IMR-90 (cell line): Measurements from ENCODE around the gene ANKDD1A. TPM values are rescaled to one million over a fixed set of nuclear protein-coding genes. Genes with fewer than 3 reads are reported as not detected.

Experiments
- ATAC-seq: fragments of 200-7000 bp; cut with Tn5 transposase; 2 replicates; pipeline ENCODE4 v1.9.1; 2020; ENCODE audit warnings: low read depth, mild to moderate bottlenecking, moderate library complexity
- BruUV-seq: library from RNA; stranded (reverse); fragments of 400-500 nt; replicated peaks from 2 replicates; lab custom pipeline; 2021; lab: Mats Ljungman, UMichigan
- CTCF ChIA-PET: fragments of 300-600 bp; formaldehyde crosslinking; extraction: SDS; loops from one replicate; lab custom pipeline; 2021; ENCODE audit warnings: antibody characterized with exemption; lab: Yijun Ruan, JAX
- POLR2A ChIA-PET: fragments of 300-600 bp; sonication (Branson Sonifier 250); formaldehyde crosslinking; loops from one replicate; lab custom pipeline; 2022; ENCODE audit warnings: antibody characterized with exemption; ENCODE audit not compliant: unreplicated experiment; lab: Charles Lee
- DNase-seq: peaks from one replicate; pipeline ENCODE4 v3.0.0; 2013
- H2AFZ ChIP-seq: replicated peaks from 2 replicates; pipeline ENCODE3; 2013; ENCODE audit warnings: low read length, mild to moderate bottlenecking; ENCODE audit not compliant: poor library complexity
- H2AK5ac ChIP-seq: 2 replicates; pipeline ENCODE4 v1.6.1; 2013; ENCODE audit warnings: low read depth, low read length, inconsistent platforms
- H2AK9ac ChIP-seq: replicated peaks from 2 replicates; pipeline ENCODE3; 2013; ENCODE audit warnings: mild to moderate bottlenecking, low read depth, low read length, moderate library complexity; ENCODE audit not compliant: poor library complexity
- H2BK120ac ChIP-seq: 2 replicates; pipeline ENCODE4 v1.6.1; 2013; ENCODE audit warnings: low read depth, low read length, inconsistent platforms
- H2BK15ac ChIP-seq: 3 replicates; pipeline ENCODE4 v1.6.1; 2013; ENCODE audit warnings: low read depth, low read length, inconsistent platforms
- H2BK20ac ChIP-seq: 2 replicates; pipeline ENCODE4 v1.6.1; 2013; ENCODE audit warnings: low read depth, mild to moderate bottlenecking, inconsistent platforms, low read length, moderate library complexity
- H2BK5ac ChIP-seq: 2 replicates; pipeline ENCODE4 v1.6.1; 2013; ENCODE audit warnings: mild to moderate bottlenecking, low read depth, low read length, inconsistent platforms; ENCODE audit not compliant: poor library complexity, severe bottlenecking
- H3K14ac ChIP-seq: replicated peaks from 2 replicates; pipeline ENCODE4 v1.6.1; 2013; ENCODE audit warnings: low read depth, low read length, inconsistent platforms
- H3K18ac ChIP-seq: 2 replicates; pipeline ENCODE4 v1.6.1; 2013; ENCODE audit warnings: low read depth, low read length, control low read depth
- H3K23ac ChIP-seq: 2 replicates; pipeline ENCODE4 v1.6.1; 2013; ENCODE audit warnings: low read depth, low read length, inconsistent platforms
- H3K27ac ChIP-seq: 2 replicates; pipeline ENCODE4 v1.5.1; 2013; ENCODE audit warnings: mild to moderate bottlenecking, control low read depth, low read length; ENCODE audit not compliant: insufficient read depth
- H3K27me3 ChIP-seq: 2 replicates; pipeline ENCODE4 v1.6.1; 2013; ENCODE audit warnings: low read length; ENCODE audit not compliant: control insufficient read depth, insufficient read depth
- H3K36me3 ChIP-seq: 2 replicates; pipeline ENCODE4 v1.6.1; 2013; ENCODE audit warnings: low read length, mixed read lengths; ENCODE audit not compliant: control insufficient read depth, insufficient read depth
- H3K4ac ChIP-seq: 2 replicates; pipeline ENCODE4 v1.6.1; 2013; ENCODE audit warnings: low read depth, low read length, inconsistent platforms
- H3K4me1 ChIP-seq: 2 replicates; pipeline ENCODE4 v1.6.1; 2013; ENCODE audit warnings: low read length, mixed read lengths; ENCODE audit not compliant: control insufficient read depth, insufficient read depth
- H3K4me2 ChIP-seq: 2 replicates; pipeline ENCODE4 v1.6.1; 2013; ENCODE audit warnings: low read depth, mild to moderate bottlenecking, control low read depth, low read length, moderate library complexity
- H3K4me3 ChIP-seq: 2 replicates; pipeline ENCODE4 v1.5.1; 2013; ENCODE audit warnings: low read depth, mild to moderate bottlenecking, control low read depth, low read length, moderate library complexity; ENCODE audit not compliant: insufficient read depth
- H3K56ac ChIP-seq: 2 replicates; pipeline ENCODE4 v1.6.1; 2013; ENCODE audit warnings: low read length, inconsistent platforms; ENCODE audit not compliant: insufficient read depth; ENCODE audit errors: extremely low read depth
- H3K79me1 ChIP-seq, 2 experiments: 2 replicates each; pipeline ENCODE4 v1.6.1; 2013; ENCODE audit warnings: low read length in 2 of 2, inconsistent platforms in 1 of 2, low read depth in 1 of 2
- H3K9ac ChIP-seq: 2 replicates; pipeline ENCODE4 v1.6.1; 2013; ENCODE audit warnings: low read depth, low read length, control low read depth
- H3K9me1 ChIP-seq: 2 replicates; pipeline ENCODE4 v1.6.1; 2013; ENCODE audit warnings: low read length, inconsistent platforms; ENCODE audit not compliant: insufficient read depth
- H3K9me3 ChIP-seq: 2 replicates; pipeline ENCODE4 v1.6.1; 2013; ENCODE audit warnings: low read length; ENCODE audit not compliant: control insufficient read depth, insufficient read depth
- H4K20me1 ChIP-seq: 2 replicates; pipeline ENCODE4 v1.6.1; 2013; ENCODE audit warnings: low read length, inconsistent platforms; ENCODE audit not compliant: insufficient read depth
- H4K5ac ChIP-seq: 2 replicates; pipeline ENCODE4 v1.6.1; 2013; ENCODE audit warnings: mild to moderate bottlenecking, low read depth, low read length, control low read depth
- H4K8ac ChIP-seq, 2 experiments: 2 replicates each; pipeline ENCODE4 v1.6.1; 2013; ENCODE audit warnings: low read depth in 2 of 2, low read length in 2 of 2, control low read depth in 1 of 2, inconsistent platforms in 1 of 2
- H4K91ac ChIP-seq: 2 replicates; pipeline ENCODE4 v1.6.1; 2013; ENCODE audit warnings: low read depth, low read length, inconsistent platforms; ENCODE audit not compliant: insufficient read depth
- CEBPB ChIP-seq: IDR thresholded peaks from 2 replicates; pipeline ENCODE4 v1.6.1; 2012; ENCODE audit warnings: low read depth, low read length, improper control_type of control experiment
- MAFK ChIP-seq: IDR thresholded peaks from 2 replicates; pipeline ENCODE4 v1.6.1; 2012; ENCODE audit warnings: low read depth, low read length, improper control_type of control experiment
- MAZ ChIP-seq: IDR thresholded peaks from 2 replicates; pipeline ENCODE4 v1.6.1; 2012; ENCODE audit warnings: low read depth, mild to moderate bottlenecking, low read length, improper control_type of control experiment, moderate library complexity, borderline replicate concordance
- MXI1 ChIP-seq: IDR thresholded peaks from 2 replicates; pipeline ENCODE4 v1.6.1; 2012; ENCODE audit warnings: low read depth, mild to moderate bottlenecking, low read length, moderate library complexity, borderline replicate concordance
- NFE2L2 ChIP-seq: fragments of 150-350 bp; IDR thresholded peaks from 2 replicates; pipeline ENCODE4 v1.6.1; 2016; ENCODE audit warnings: low read depth, mild to moderate bottlenecking, low read length
- POLR2A ChIP-seq: IDR thresholded peaks from 2 replicates; pipeline ENCODE4 v1.6.1; 2012; ENCODE audit warnings: mild to moderate bottlenecking, low read depth, low read length
- RAD21 ChIP-seq: IDR thresholded peaks from 2 replicates; pipeline ENCODE4 v1.6.1; 2012; ENCODE audit warnings: low read length, improper control_type of control experiment
- RFX5 ChIP-seq: IDR thresholded peaks from 2 replicates; pipeline ENCODE4 v1.8.0; 2012; ENCODE audit warnings: low read depth, mild to moderate bottlenecking, low read length, moderate library complexity
- SMC3 ChIP-seq: fragments of 150-350 bp; IDR thresholded peaks from 2 replicates; pipeline ENCODE4 v1.6.1; 2016; ENCODE audit warnings: low read depth, mild to moderate bottlenecking, antibody characterized with exemption, low read length, moderate library complexity
- WGBS, 2 experiments: methylation state at CpG; one replicate each; pipeline versions ENCODE4 v1.1.5 to v1.1.7; 2013; ENCODE audit warnings: missing lambda C conversion rate in 2 of 2; ENCODE audit not compliant: insufficient read length in 1 of 2; ENCODE audit errors: extremely low coverage in 2 of 2; 5-methylcytosine and 5-hydroxymethylcytosine counted together
- dilution Hi-C: fragments of 300-500 bp; cut with HindIII; formaldehyde crosslinking; loops from one replicate; pipeline ENCODE4 v1.14.3; 2018; ENCODE audit warnings: low sequenced_read_pairs; ENCODE audit not compliant: unreplicated experiment
- in situ Hi-C: fragments of 300-500 bp; cut with MboI; formaldehyde crosslinking; loops from 3 replicates; pipeline ENCODE4 v1.14.3; 2019; ENCODE audit warnings: low sequenced_read_pairs, inconsistent platforms, mixed read lengths
- intact Hi-C: fragments of 100-400 bp; cut with micrococcal nuclease; formaldehyde crosslinking; loops from 2 replicates; pipeline ENCODE4 v1.10.0; 2022
- polyA plus RNA-seq, 3 experiments: library from polyadenylated mRNA; depleted of rRNA; stranded (reverse); fragments of >200 nt; gene quantifications; 2 replicates each; pipeline ENCODE4 v1.2.3, GENCODE V29; 2012; ENCODE audit warnings: low replicate concordance in 1 of 3
- total RNA-seq: library from RNA; depleted of rRNA; stranded (reverse); fragments of >200 nt; gene quantifications from 2 replicates; pipeline ENCODE4 v1.2.3, GENCODE V29; 2012
- TF ChIP-seq, protein P1 (sequence below): fragments of 150-350 bp; IDR thresholded peaks from 2 replicates; pipeline ENCODE4 v1.6.1; 2016; ENCODE audit warnings: low read depth, mild to moderate bottlenecking, low read length, moderate library complexity, borderline replicate concordance
- TF ChIP-seq, protein P2 (sequence below): fragments of 150-350 bp; IDR thresholded peaks from 2 replicates; pipeline ENCODE4 v1.6.1; 2017; ENCODE audit warnings: mild to moderate bottlenecking, antibody characterized with exemption, low read length, low read depth
- TF ChIP-seq, protein P3 (sequence below): conservative IDR thresholded peaks from 2 replicates; pipeline ENCODE4 v1.5.1; 2012; ENCODE audit warnings: mild to moderate bottlenecking, low read depth, low read length, improper control_type of control experiment

Gene ANKDD1A
- total and polyA plus RNA-seq, 2 of the 4 experiments (the other 2 are of a cell fraction) = 3.6 to 4.9 TPM

DNA sequence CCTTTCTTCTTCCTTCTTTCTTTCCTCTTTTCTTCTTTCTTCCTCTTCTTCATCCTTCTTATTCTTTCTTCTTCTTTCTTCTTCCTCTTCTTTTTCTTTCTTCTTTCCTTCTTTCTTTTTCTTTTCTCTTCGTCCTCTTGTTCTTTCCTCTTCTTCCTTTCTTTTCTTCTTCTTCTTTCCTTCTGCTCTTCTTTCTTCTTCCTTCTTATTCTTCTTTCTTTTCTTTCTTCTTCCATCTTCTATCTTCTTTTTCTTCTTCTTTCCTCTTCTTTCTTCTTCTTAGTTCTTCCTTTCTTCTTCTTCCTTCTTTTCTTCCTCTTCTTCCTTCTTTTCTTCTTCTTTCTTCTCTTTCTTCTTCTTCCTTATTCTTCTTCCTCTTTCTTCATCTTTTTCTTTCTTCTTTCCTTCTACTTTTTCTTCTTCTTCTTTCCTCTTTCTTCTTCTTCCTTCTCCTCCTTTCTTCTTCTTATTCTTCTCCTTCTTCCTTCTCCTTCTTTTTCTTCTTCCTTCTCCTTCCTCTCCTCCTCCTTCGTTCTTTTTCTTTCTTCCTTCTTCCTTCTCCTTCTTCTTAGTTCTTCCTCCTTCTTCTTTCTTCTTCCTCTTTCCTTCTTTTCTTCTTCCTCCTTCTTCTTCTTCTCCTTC, 40.2 kb downstream of the ANKDD1A start:
- no peak overlapping the region for H2AK9ac ChIP-seq
- ChIA-PET POLR2A (no interaction called here), CTCF (no interaction called here)
- in situ Hi-C loops = no loop called here
- H4K20me1 ChIP-seq = no peaks in the 10 kb centered on the region
- dilution Hi-C loops = no loop called here
- no peak overlapping the region for H4K5ac ChIP-seq
- no peak overlapping the region for H3K9ac ChIP-seq
- H2BK20ac ChIP-seq = no peak overlapping the region
- H3K23ac ChIP-seq = no peak overlapping the region
- H2BK5ac ChIP-seq = no peak overlapping the region
- H4K8ac ChIP-seq = no peak overlapping the region
- H3K14ac ChIP-seq = no peak overlapping the region
- H3K4me3 ChIP-seq = no peak overlapping the region
- 96% methylated on average over 2 of the region's 2 CpGs; no CpG with 5 or more reads in 1 of the 2 experiments for WGBS, 2 experiments
- H3K9me3 ChIP-seq = no peaks in the 10 kb centered on the region
- no peaks in the 10 kb centered on the region for H3K79me1 ChIP-seq
- no peak overlapping the region for H3K4ac ChIP-seq
- H4K91ac ChIP-seq = no peak overlapping the region
- peaks cover 4% of the 10 kb centered on the region for H3K9me1 ChIP-seq
- TF ChIP-seq RFX5 (no peak), CEBPB (no peak), MXI1 (no peak), POLR2A (no peak), NFE2L2 (no peak), RAD21 (no peak), MAZ (no peak), SMC3 (no peak), MAFK (no peak)
- TF ChIP-seq, protein P1, sequence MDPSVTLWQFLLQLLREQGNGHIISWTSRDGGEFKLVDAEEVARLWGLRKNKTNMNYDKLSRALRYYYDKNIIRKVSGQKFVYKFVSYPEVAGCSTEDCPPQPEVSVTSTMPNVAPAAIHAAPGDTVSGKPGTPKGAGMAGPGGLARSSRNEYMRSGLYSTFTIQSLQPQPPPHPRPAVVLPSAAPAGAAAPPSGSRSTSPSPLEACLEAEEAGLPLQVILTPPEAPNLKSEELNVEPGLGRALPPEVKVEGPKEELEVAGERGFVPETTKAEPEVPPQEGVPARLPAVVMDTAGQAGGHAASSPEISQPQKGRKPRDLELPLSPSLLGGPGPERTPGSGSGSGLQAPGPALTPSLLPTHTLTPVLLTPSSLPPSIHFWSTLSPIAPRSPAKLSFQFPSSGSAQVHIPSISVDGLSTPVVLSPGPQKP = no peak
- TF ChIP-seq, protein P2, sequence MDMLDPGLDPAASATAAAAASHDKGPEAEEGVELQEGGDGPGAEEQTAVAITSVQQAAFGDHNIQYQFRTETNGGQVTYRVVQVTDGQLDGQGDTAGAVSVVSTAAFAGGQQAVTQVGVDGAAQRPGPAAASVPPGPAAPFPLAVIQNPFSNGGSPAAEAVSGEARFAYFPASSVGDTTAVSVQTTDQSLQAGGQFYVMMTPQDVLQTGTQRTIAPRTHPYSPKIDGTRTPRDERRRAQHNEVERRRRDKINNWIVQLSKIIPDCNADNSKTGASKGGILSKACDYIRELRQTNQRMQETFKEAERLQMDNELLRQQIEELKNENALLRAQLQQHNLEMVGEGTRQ = no peak
- TF ChIP-seq, protein P3, sequence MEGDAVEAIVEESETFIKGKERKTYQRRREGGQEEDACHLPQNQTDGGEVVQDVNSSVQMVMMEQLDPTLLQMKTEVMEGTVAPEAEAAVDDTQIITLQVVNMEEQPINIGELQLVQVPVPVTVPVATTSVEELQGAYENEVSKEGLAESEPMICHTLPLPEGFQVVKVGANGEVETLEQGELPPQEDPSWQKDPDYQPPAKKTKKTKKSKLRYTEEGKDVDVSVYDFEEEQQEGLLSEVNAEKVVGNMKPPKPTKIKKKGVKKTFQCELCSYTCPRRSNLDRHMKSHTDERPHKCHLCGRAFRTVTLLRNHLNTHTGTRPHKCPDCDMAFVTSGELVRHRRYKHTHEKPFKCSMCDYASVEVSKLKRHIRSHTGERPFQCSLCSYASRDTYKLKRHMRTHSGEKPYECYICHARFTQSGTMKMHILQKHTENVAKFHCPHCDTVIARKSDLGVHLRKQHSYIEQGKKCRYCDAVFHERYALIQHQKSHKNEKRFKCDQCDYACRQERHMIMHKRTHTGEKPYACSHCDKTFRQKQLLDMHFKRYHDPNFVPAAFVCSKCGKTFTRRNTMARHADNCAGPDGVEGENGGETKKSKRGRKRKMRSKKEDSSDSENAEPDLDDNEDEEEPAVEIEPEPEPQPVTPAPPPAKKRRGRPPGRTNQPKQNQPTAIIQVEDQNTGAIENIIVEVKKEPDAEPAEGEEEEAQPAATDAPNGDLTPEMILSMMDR = no peak
- intact Hi-C loops = no loop called here
- no peaks in the 10 kb centered on the region for H3K27me3 ChIP-seq
- H2AFZ ChIP-seq = no peak overlapping the region
- H3K27ac ChIP-seq = no peak overlapping the region
- DNase-seq (no peak), ATAC-seq (no peak)
- H2AK5ac ChIP-seq = no peak overlapping the region
- no peak overlapping the region for H3K4me2 ChIP-seq
- H3K18ac ChIP-seq = no peak overlapping the region
- BruUV-seq = no TSS peak
- no peak overlapping the region for H3K56ac ChIP-seq
- H3K4me1 ChIP-seq = no peaks in the 10 kb centered on the region
- H2BK15ac ChIP-seq = no peak overlapping the region
- H3K36me3 ChIP-seq = peaks cover 15% of the 10 kb centered on the region
- no peak overlapping the region for H2BK120ac ChIP-seq
